Ovary (tissue), 3 donors: ENCODE results near the gene CDK7.

Experiments used
- CTCF ChIP-seq, 3 donors: fragments of 450-650 bp in 2 of 3; fragments of 200-600 bp in 1 of 3; IDR thresholded peaks; one replicate each; pipeline versions ENCODE4 v1.5.1 to v1.8.0; 2016 to 2022; ENCODE audit warnings: antibody characterized with exemption in 3 of 3, mild to moderate bottlenecking in 1 of 3
- POLR2A ChIP-seq: fragments of 450-650 bp; IDR thresholded peaks from one replicate; pipeline ENCODE4 v1.6.1; 2017; ENCODE audit warnings: antibody characterized with exemption, mild to moderate bottlenecking, moderate library complexity
- donor health status: DM: no; HTN: no; CAD: no.

GRCh38 chr5:69305512-69305911, 70.8 kb downstream of the CDK7 start:
- TF ChIP-seq CTCF (IDR thresholded peaks at IDR 0.05) (no peak), POLR2A (no peak)
